Hematopoietic multipotent progenitor cell treated with erythropoietin and hydrocortisone succinate and interleukin-3 and kit ligand, for 15 days (in vitro differentiated cells): ENCODE measurements around the gene GNAQ.
A peak's percentile ranks its signal among the peaks of the same experiment; 100 is the strongest.

Source experiments
- DNase-seq: peaks from one replicate; pipeline ENCODE4 v3.0.0-alpha.2; 2015; ENCODE audit warnings: low spot score

GNAQ gene

DNA sequence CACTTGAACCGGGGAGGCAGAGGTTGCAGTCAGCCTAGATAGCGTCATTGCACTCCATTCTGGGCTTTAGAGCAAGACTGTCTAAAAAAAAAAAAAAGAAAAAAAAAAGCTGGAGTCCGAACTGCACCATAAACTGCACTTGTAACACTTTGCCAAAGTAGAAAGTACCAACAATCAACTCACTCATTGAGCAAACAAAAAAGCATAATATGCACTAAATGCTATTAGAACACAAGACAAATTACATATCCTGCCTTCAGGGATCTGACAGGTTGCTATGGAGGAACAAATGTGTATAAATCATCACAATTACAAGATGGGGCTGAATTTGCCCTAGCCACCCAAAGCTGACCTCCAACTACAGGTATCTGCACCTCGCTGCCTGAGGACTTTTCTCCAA lies 27.9 kb downstream of the GNAQ start:
- DNase-seq = no peak

DNA sequence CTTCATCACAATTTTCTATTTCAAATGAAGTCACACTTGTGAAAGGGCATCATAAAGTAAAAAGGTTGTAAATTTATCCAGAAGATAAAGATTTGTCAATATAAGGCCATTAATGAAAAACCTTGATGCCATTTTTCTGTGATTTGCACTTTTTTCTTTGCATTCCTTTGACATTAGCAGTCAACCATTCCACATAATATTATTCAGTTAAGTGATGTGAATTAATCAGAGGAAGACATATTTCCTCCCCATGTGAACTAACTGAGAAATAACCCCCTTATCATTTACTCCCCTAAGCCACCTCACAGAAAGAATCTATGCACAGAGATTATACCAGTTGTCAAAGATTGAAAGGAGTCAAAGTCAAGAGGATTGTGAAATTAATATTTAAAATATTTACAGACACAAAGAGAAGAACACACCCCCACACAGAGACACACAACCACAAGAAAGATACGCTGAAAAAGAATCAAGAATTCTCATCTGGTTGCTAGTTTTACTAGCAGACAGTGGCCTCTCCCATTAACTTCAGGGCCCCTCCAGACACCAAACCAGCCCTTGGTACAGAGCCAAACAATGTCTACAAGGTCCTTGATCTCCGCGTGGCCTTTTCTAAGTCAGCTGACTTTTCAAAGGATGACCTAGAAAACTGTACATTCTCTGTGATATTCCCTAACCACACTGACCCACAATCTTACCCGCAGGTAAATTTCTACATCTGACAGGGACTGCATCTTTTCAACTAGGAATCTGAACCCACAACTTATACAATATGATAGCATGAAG lies 29.5 kb downstream of the GNAQ start:
- no peak for DNase-seq

DNA sequence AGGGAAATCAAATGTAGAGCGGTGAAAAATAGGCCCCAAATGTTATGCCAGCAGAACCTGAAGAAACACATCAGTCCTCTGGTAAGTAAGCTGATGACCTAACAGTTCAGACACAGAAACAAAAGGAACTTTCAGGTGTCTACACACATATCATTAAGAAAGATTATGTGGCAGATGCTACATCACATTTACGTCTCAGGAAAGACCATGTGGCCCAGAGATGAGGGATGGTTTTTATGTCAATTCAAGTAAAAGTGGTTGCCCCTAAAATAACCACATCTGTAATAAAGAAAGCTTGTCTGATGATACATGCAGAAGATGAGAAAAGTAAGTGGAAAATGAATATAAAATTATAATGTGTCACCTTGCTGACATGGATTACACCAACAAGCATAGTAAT lies 31.4 kb downstream of the GNAQ start:
- no peak for DNase-seq

DNA sequence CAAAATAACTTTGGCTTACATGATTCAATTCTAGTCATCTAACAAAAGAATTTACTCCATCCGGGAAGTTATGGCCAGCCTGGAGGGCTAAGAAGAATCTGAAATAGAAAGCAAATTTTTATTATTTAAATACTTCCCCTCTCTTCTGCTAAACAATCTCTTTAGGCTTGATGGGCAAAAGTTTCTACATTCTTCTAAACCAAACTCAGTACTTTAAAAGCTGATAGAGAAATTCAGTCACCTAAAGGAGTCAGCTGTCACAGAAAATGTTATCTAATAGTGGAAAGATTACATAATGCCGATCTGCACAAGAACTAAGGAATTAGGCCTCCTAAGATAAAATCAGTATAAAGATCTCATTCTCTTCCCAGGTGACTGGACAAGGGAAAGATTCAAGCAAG lies 32.4 kb downstream of the GNAQ start:
- no peak for DNase-seq

DNA sequence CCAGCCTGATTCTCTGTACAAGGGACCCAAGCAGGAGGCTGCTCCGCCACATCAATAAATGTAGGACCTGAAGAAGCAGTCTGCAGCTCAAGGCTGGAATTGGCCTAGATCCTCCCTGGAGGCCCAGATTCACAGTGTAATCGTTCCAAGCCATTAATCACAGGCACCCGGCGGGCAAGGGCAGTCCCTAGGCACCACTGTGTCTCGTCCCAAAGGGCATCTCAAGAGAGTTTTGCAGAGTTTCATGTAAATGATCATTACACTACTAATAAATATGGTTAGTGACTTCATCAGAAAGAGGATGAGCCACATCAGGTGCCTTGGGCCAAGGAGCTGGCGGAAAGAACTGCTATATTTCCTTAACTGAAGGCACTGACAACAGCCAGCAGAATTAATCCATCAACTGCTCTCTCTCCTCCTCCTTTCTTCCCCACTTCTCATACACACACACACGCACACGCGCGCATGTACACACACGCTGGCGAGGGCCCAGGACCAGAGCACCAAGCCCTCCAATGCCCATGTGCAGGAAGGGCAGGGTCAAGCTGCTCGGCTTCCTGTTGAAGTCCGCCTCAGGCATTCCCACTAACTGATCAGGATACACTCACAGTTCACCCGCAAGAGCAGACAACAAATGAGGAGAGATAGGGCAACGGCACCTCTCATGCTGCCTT lies 33.9 kb downstream of the GNAQ start:
- DNase-seq = no peak

DNA sequence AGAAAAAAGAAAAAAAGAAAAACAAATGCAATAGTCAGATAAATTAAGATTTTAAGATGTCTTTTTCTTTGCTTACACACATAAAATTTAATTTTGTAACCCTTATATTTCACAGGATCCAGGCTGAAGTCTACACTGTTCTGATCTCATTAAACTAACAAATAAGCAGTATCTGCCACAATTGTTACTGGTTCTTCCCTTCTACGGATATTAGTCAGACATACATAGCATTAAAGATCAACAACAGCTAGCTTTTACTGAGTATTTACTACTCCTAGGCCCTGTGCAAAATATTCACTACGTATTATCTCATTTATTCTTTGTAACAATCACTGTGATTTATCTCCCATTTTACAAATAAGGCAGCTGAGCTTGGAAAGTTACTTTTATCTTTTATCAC lies 34.9 kb downstream of the GNAQ start:
- no peak for DNase-seq

DNA sequence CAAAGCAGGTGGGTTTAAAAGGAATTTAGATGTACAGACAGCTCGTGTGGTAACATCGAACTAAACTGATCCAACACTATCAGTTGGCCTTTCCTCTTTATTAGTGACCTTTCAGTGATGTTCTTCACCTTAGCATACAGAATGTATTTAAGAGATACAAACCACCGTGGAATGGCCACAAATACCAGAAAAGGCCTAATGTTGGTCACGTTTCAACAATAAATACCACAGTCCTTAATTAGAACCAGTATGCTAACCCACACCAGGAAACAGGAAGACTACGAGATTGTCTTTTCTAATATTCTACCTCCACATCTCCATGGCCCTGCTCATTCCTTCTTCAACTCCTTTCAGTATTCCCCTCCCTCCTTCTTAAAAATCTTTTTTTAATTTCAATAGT lies 40.4 kb downstream of the GNAQ start:
- no peak for DNase-seq

DNA sequence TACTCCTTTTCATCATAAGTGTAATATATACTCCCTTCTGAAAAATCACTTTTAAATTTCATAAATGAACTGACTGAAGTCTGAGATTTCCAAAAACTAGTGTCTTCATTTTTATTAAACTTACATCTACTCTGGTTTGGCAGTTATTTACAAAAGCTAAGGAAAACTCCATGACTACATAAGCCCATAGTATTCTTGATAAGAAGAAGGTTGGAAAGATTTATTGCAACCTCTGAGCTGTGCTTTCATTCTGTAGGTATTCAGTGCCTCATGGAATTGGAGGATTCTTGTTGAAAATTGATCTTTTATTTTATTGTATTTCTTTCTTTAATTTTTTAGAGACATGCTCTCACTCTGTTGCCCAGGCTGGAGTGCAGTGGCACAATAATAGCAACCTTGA lies 41.7 kb downstream of the GNAQ start:
- no peak for DNase-seq

DNA sequence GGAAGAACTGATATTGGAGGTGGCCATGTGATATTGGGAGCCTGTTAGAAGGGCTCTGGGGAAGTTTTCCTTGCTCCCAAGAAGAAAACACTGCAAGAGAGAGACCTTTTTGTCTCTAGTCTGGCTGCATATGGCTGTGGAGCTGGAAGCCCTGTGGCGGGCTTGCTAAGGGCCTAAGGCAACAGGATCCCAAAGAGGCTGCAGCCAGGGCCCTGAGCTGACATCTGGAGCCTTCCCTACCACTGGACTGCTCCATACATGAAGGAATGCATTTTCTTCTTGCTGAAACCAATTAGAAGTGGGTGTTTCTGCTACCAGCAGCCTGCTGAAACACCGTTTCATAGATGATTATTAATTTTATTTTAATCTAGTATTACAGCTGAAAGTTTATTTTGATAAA lies 42.2 kb downstream of the GNAQ start:
- no peak for DNase-seq

DNA sequence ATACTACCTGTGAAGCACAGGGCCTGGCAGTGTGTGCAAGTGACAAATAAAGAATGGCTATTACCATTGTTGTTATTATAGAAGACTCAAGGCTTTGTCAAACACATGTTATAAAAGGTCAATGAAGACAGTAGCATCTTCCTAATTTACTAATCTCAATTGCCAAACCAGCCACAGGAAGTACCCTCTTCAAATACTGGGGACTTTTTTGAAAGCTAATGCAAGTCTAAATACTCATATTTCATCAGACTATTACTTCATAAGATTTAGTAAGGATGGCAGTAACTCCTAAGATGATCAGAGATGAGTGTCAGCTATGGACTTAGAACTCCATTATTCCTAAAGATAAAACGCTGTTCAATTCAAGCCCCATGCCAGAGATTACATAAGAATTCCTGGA lies 43.0 kb downstream of the GNAQ start:
- DNase-seq = no peak

DNA sequence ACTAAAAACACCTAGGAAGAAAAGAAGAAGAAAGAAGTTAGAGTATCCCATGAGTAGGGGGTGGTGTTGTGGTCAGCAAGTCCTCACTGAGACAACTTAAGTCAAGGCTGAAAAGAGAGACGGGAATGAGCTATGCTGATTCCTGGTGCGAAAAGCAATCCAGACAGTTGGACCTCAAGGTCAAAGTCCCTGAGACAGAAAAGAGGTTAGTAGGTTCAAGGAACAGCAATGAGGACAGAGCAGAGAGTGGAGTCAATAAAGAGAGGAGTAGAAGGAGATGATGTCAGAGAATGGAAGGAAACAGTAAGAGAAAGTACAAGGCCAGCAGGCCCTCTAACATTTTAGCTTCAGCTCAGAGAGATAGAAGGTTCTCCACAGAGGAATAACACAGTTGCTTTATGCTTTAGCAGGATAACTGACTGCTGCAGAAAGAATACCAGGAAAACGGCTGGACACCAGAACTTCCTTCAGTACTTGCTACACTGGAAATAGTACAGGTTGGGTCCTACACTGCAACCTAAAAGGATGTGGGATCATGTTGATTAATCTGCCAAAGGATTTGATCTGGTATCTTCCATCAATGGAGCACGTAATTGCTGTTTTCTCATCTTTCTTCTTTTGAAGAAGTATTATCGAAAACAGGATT lies 43.6 kb downstream of the GNAQ start:
- no peak for DNase-seq

DNA sequence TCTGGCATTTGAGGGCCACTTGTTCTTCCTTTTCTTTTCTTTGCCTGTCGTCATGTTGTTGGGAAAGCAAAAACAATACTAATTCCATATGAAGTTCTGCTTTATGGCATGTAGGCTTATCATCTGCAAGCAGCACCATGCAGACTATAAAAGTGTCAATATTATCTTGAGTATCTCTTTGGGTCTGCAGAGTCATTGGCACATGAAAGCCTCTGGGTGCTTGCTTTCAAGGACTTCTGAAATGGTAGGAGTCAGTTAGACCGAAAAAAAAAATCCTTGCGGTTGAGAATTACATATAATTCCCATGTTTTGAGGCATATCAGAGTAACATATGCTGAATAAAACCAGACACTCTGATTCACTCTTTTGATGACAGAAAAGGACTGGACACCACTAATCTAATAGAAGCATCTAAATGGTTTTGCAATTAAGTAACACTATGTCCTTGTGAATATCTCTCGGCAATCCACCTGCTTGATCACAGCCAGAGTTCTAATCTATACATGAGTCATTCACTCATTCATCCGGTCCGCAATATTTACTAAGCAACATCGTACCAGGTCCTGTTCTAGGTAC lies 44.4 kb downstream of the GNAQ start:
- DNase-seq = peak; percentile 44

DNA sequence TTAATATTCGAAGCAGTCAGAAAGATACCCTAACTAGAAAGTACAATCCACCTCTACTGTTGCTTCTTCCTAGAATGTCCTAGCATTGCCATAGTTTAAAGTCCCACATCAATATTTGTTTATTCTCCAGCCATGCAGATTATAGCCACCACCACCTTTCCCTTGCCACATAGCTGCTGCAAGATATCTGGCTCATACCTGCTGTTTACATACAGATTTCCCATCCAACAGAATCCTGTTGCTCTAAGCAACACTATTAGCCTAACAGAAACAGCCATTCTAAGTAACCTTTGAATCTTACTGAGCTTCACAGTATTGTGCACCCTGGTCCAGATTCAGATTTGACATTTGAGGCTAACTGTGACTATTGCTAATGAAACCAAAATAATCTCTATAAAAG lies 45.6 kb downstream of the GNAQ start:
- DNase-seq = no peak

DNA sequence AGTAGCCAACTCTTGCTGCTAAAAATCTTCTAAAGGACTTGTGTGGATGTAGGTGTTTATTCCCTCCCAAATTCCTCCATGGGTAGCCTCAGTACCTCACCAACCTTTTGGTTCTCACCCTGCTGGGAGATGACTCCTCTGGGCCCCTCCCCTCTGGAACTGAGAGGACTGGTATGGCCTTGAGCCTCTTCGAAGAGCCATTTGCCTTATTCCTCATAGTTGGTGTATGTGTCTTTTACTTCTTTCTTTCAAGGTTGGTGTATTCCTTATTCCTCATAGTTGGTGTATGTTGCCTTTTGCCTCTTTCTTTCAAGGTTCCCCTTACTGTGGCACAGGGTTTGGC lies 48.3 kb downstream of the GNAQ start:
- DNase-seq = no peak

DNA sequence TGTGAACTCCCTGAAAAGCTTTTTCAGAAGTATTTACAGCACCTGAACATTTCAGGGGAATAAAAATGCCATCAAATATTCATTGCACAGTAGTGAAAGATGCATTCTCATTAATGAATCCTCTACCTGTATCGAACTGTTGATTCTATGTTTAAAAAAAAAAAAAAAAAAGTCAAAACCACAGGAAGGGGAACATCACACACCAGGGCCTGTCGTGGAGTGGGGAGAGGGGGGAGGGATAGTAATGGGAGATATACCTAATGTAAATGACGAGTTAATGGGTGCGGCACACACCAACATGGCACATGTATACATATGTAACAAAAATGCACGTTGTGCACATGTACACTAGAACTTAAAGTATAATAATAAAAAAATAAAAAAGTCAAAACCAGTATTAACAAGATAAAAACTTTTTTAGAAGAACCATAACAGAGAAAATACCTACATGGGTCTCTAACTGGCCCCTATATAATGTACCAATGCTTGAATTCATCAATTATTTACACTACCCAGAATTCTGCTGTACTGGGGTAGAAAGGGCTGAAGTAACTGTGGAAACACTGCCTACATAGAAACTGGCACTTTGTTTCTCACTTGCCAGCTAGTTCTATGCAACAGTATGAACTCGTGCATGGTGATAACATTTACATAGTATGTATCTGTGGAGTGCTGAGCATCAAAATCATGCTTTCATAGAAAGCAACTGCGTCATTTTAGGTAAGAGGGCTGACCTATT lies 48.9 kb downstream of the GNAQ start:
- DNase-seq = no peak

DNA sequence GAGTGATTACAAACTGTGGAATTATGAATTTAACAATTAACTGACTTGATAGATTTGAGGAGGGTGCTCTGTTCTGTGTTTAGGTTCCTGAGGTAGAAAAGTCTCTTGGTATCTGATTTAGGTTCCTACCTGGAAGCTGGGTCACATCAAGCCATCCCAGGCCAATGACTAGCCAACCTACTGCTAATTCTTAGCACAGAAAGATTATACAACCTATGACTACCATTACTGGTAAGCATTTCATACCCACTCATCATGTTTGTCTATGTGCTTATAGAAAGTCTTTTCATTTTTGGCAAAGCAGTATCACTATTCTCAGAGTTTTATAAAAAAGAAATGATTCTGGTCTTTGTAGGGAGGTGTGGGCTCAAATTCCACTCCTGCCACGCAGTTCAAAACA lies 49.7 kb downstream of the GNAQ start:
- no peak for DNase-seq

DNA sequence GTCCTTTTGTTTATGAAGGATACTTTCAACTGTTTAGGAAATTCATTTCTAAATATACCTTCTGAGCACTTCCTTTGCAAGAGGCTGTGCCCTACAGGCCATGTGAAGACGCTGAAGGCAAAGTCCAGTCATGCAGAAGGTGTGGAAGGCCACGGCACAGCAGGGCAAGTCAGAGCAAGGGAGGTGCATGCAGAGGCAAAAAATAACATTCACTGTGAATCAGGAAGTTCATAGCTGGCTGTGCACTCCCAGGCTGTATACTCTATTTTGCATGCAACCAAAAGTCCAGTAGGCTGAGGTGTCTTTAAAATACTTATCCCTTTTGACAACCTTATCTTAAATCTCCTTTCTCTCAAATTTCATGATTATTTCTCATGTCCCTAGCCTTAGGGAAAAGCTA lies 50.3 kb downstream of the GNAQ start:
- no peak for DNase-seq

DNA sequence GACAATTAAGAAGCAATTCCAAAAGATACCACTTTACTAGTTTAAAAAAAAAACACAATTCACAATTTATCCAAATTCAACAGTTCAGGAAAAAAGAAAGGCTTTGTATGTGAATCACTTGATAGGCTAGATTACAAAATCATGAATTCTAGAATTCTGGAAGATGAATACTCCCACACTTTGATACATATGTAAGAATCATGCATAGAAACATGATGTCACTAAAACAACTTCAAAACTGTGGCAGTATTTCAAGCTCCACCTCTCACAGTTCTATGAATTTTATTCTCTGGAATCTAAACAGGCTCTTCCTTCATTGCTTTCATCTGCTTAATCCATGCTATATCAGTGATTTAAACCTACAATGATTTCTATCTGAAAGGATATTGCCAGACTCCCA lies 51.0 kb downstream of the GNAQ start:
- DNase-seq = no peak

DNA sequence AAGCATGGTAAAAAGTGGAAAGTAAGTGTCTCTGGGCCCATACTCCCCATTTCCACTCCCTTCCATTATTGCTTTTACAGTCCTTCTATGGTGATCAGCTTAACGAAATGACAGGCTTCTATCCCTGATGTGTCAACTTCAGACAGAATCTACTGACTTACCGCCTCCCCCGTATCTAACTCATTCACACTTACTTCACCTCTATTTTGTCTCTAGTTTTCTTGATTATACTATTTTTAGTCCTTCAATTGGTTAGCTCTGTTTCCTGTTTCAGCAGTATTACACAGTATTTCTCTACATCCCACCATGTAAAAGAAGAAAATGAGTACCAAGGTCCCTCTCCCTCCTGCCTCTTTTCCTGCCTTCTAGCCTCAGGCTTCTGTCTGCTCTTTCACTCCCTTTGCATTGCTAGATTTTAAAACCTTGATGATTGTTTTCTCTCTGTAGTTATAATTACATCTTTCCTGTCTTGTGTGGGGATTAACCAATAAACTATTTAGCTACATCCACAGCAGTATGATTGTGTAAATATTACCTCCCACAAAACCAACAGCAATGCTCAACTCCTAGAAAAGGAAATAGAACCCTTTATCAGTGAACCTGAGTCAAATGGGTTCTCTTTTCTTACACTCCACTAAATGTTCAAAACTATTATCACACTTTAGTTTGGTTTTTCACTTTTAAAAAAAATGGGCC lies 53.4 kb downstream of the GNAQ start:
- DNase-seq = no peak

DNA sequence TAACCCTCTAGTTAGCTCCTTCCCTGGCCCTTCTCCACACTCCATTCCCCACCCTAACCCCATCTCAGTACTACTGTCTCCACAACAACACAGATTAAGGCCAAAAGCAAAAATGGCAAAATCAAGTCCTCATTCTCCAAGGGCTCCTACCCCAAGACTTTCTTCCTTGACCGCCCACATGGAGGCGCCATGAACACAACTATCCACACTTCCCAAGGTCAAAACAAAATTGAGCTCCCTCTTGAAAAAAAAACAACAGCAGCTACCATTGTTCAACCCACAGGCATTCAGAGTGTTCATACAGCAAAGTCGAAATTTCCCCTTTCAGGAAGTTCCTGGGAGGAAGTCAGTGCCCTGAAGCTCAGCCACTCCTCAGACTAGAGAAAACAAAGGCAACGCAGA lies 54.4 kb downstream of the GNAQ start:
- DNase-seq = peak; percentile 74

DNA sequence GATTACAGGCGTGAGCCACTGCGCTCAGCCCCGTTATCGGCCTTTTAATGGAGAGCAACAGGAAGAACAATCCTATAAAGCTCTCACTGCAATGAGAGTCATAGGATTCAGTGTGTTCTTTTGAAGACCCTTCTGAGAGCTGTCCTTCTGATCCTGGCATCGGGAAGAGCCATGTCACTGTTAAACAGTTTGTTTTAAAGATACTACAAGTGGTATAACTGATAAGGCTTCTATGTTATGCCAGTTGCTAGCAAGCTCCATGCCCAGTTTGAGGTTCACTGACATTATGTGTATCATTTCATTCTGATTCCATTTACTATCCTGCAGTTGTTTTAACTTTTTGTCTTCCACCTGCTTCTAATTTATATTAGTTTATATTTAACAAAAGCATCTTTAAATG lies 55.8 kb downstream of the GNAQ start:
- DNase-seq = peak; percentile 56

DNA sequence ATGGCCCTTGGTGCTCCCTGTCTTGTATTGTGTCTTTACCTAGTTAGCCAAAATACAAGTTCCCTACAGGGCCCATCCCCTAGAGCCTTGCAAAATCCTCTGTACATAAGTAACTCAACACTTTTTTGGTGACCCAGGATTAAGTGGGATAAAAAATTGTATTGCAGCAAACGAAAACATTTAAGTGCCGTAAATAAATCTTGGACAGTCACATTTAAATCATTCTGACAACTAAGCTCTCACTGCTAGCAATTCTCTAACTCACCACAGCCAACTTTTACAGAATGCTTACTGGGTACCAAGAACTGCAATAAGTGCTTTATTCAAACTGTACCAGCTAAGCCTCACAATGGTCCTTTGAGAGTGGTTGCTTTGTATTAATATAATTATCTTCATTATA lies 56.6 kb downstream of the GNAQ start:
- DNase-seq = no peak
